Measurements from ENCODE around the gene UBE2E2. TPM values are rescaled to one million over a fixed set of nuclear protein-coding genes. Genes with fewer than 3 reads are reported as not detected.

UBE2E2 gene
- total and polyA plus RNA-seq, 2 of the 13 experiments (the other 11 are each of a cell fraction or from before 2014, with no cell fraction given): 0.77 to 1.5 TPM

- no peak overlapping the region for H2AFZ ChIP-seq (ENCODE audit: low read length)
- H3K79me2 ChIP-seq (ENCODE audit: insufficient read depth, low read length): no peaks in the 10 kb centered on the region
- TF ChIP-seq TGIF2 (CRISPR knock-in tag; IDR thresholded peaks at IDR 0.05) (no peak), SP2 (CRISPR knock-in tag; IDR thresholded peaks at IDR 0.05) (no peak), IRF2 (CRISPR knock-in tag; IDR thresholded peaks at IDR 0.05) (no peak)
- in situ Hi-C loops (cut with HindIII; ENCODE audit: extremely low pct_ligation_motif_present, low pct_unique_long_range_greater_than_20kb) (no loop called here), intact Hi-C loops (cut with micrococcal nuclease; ENCODE audit: unreplicated experiment) (no loop called here)
- no peak overlapping the region for H3K9ac ChIP-seq (ENCODE audit: insufficient read depth, low read depth, low read length)
- POLR2A ChIA-PET: no interaction called here
- CTCF ChIA-PET (ENCODE audit: low intra/inter-chr PET ratio, low total read pairs): no interaction called here
- H3K27ac ChIP-seq (ENCODE audit: extremely low read length, insufficient read depth, low read length): no peak overlapping the region
- H3K9me3 ChIP-seq (ENCODE audit: low read length): no peaks in the 10 kb centered on the region
- ATAC-seq: no peak
- H3K4me3 ChIP-seq (replicated peaks in 1 of 3; ENCODE audit: insufficient read depth in 1 of 3, low read depth in 2 of 3, low read length in 3 of 3): no peak overlapping the region
- H4K20me1 ChIP-seq (ENCODE audit: insufficient read depth, low read length): no peaks in the 10 kb centered on the region
- no peak overlapping the region for H3K4me2 ChIP-seq (ENCODE audit: low read depth, low read length)
- BruUV-seq (replicated peaks): no TSS peak
- H3K27me3 ChIP-seq (ENCODE audit: control insufficient read depth in 1 of 2, insufficient read depth in 2 of 2, low read length in 2 of 2): no peaks in the 10 kb centered on the region
- H3K36me3 ChIP-seq (replicated peaks in 1 of 2; ENCODE audit: control insufficient read depth in 1 of 2, insufficient read depth in 2 of 2, low read length in 2 of 2): no peaks in the 10 kb centered on the region
- DNase-seq (ENCODE audit: low spot score): no peak
- 32% methylated on average over 3 of the region's 3 CpGs for WGBS (ENCODE audit: low lambda C conversion rate)
- H3K4me1 ChIP-seq (ENCODE audit: insufficient read depth, low read length): no peaks in the 10 kb centered on the region
- FAIRE-seq: no peak
Observed at GRCh38 chr3:23246651-23247050, 43.5 kb downstream of the UBE2E2 start.

GRCh38 chr3:23248594-23249131 is 45.5 kb downstream of the UBE2E2 start:
- no peak for ATAC-seq
- H3K4me1 ChIP-seq (ENCODE audit: insufficient read depth, low read length): no peaks in the 10 kb centered on the region
- H3K4me2 ChIP-seq (ENCODE audit: low read depth, low read length): no peak overlapping the region
- H3K27me3 ChIP-seq (ENCODE audit: control insufficient read depth in 1 of 2, insufficient read depth in 2 of 2, low read length in 2 of 2): no peaks in the 10 kb centered on the region
- no peaks in the 10 kb centered on the region for H3K36me3 ChIP-seq (replicated peaks in 1 of 2; ENCODE audit: control insufficient read depth in 1 of 2, insufficient read depth in 2 of 2, low read length in 2 of 2)
- CTCF ChIA-PET (ENCODE audit: low intra/inter-chr PET ratio, low total read pairs): no interaction called here
- in situ Hi-C loops (cut with HindIII; ENCODE audit: extremely low pct_ligation_motif_present, low pct_unique_long_range_greater_than_20kb) (no loop called here), intact Hi-C loops (cut with micrococcal nuclease; ENCODE audit: unreplicated experiment) (no loop called here)
- H2AFZ ChIP-seq (ENCODE audit: low read length): no peak overlapping the region
- no peak for TF ChIP-seq MATR3 (CRISPR knock-in tag; IDR thresholded peaks at IDR 0.05)
- no peak for TF ChIP-seq REPIN1 (CRISPR knock-in tag; IDR thresholded peaks at IDR 0.05; ENCODE audit: borderline replicate concordance, low read depth)
- no peak for TF ChIP-seq IRX3 (CRISPR knock-in tag; IDR thresholded peaks at IDR 0.05; ENCODE audit: borderline replicate concordance, low read depth)
- TF ChIP-seq ETV6 (CRISPR knock-in tag; conservative IDR thresholded peaks at IDR 0.05): no peak
- TF ChIP-seq ZBTB4 (CRISPR knock-in tag; IDR thresholded peaks at IDR 0.05; ENCODE audit: borderline replicate concordance): no peak
- no peak for FAIRE-seq
- POLR2A ChIA-PET: no interaction called here
- DNase-seq (ENCODE audit: low spot score): no peak
- no peaks in the 10 kb centered on the region for H4K20me1 ChIP-seq (ENCODE audit: insufficient read depth, low read length)
- no peak overlapping the region for H3K27ac ChIP-seq (ENCODE audit: extremely low read length, insufficient read depth, low read length)
- no peaks in the 10 kb centered on the region for H3K9me3 ChIP-seq (ENCODE audit: low read length)
- H3K4me3 ChIP-seq (replicated peaks in 1 of 3; ENCODE audit: insufficient read depth in 1 of 3, low read depth in 2 of 3, low read length in 3 of 3): no peak overlapping the region
- WGBS (ENCODE audit: low lambda C conversion rate): 45% methylated on average over 6 of the region's 6 CpGs
- H3K9ac ChIP-seq (ENCODE audit: insufficient read depth, low read depth, low read length): no peak overlapping the region
- no TSS peak for BruUV-seq (replicated peaks)
- no peaks in the 10 kb centered on the region for H3K79me2 ChIP-seq (ENCODE audit: insufficient read depth, low read length)

All from HepG2 (cell line).